ENCODE measurements around the gene DNAI4.
A peak's percentile ranks its signal among the peaks of the same experiment; 100 is the strongest.
"Not testable (repeated sequence)": the region's sequence is repeated elsewhere in the genome, so short reads cannot be mapped to it uniquely, and the experiment has no call there.

Gene DNAI4

GRCh38 chr1:66929691-66929998, 5.0 kb upstream of the DNAI4 start:
- DNase-seq (ENCODE audit: low read depth), result no peak

DNA sequence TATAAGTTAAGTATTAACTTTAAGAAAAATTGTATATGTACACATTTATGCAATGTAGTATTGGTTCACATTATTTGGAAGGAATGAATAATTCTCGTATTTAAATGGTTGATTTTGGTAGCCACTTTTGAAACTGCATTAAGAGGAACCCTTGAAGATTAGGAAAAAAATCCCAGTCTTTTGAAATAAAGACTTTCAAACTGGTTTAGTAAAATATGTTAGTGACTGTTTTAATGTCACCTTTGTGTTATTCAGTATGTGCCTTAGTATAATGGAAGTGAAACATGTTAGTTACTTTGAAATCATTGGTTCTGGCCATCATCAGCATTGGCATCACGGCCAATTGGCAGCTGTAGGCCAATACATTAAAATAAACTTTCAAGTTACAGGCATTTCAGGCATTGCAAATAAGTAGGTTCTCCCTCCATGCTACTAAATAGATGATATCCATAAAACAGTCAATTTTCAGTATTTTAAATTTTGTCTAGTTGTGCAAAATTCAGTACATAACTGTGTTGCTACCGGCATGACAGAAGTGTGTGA, 4.6 kb upstream of the DNAI4 start:
- DNase-seq (ENCODE audit: low read depth), result no peak

DNA sequence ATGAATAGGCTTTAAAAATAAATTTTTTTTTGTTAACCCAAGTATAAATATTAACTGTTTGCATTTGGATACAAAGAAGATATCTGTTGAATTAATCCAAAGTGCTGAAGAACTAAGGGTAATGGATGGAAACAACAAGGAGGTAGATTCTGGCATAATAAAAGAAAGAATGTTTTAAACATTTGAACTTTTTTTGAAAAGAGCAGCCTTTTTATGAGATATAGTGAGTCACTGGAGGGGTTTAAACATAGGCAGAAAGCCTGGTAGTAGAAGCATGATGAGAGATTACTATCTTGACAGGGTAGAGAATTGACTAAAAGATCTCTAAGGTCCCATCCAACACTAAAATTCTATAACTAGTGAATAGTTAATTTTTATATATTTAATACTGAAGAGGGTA, 2.9 kb upstream of the DNAI4 start:
- no peak for DNase-seq (ENCODE audit: low read depth)

DNA sequence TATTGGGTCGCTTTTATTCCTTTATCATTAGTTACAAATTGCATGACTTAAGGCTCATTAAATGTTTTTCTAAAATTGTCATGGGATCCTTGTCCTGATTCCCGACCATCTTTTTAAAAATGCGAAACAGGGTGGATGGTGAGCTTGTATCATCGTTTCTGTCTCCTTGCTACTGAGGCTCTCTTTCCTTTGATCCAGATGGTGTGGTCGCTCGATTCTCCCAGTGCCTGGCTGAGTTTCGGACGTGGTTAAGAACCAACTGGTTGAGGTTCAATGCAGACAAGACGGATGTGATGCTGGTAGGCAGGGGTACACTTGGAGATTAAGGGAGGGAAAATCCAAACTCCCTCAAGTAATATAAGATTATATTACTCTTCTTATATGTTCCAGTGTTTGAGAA, 1.3 kb upstream of the DNAI4 start:
- no peak for DNase-seq (ENCODE audit: low read depth)

GRCh38 chr1:66925558-66925910, 878 bp upstream of the DNAI4 start:
- no peak for DNase-seq (ENCODE audit: low read depth)

GRCh38 chr1:66920543-66920942, 4.1 kb downstream of the DNAI4 start:
- DNase-seq (ENCODE audit: low read depth), result no peak

- DNase-seq (ENCODE audit: low read depth), result no peak
Measured at GRCh38 chr1:66919828-66920227, 4.8 kb downstream of the DNAI4 start.

GRCh38 chr1:66919063-66919462, 5.6 kb downstream of the DNAI4 start:
- no peak for DNase-seq (ENCODE audit: low read depth)

GRCh38 chr1:66917476-66917875, 7.2 kb downstream of the DNAI4 start:
- DNase-seq (ENCODE audit: low read depth), result no peak

GRCh38 chr1:66916320-66916719, 8.3 kb downstream of the DNAI4 start:
- DNase-seq (ENCODE audit: low read depth), result no peak

DNA sequence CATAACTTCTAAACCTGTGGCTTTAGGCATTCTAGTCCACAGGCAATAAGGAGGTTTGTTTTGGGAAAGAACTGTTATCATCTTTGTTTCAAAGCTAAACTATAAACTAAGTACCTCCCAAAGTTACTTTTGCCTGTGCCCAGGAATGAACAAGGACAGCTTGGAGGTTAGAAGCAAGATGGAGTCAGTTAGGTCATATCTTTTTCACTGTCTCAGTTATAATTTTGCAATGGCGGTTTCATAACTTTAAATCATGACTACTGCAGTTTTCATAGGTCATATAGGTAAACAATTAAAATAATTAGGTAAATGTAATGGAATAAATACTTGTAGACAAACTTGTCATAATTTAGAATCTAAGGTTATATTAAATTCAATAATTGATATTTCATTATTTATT, 9.5 kb downstream of the DNAI4 start:
- DNase-seq (ENCODE audit: low read depth), result not testable (repeated sequence)

GRCh38 chr1:66893712-66894111, 30.9 kb downstream of the DNAI4 start:
- DNase-seq (ENCODE audit: low read depth), result no peak

GRCh38 chr1:66890621-66891020, 34.0 kb downstream of the DNAI4 start:
- peak; percentile 0 for DNase-seq (ENCODE audit: low read depth)

DNA sequence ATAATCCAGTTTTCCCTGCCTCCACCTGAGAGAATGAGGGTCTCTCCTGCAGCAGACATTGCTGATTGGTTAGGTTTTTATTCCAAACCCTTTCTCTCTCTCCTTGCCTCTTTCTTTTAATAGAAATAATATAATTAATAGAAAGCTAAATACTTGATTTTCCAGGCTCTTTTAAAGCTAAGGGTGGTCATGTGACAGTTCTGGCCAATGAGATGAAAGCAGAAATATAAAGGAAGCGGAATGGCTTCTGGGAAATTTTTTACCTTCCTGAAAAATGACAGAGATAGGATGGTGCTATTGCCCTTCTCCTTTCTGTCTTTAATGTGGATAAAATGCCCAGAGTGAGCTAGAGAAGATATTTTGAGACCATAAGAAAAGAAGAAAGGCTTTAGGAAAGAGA, 35.6 kb downstream of the DNAI4 start:
- DNase-seq (ENCODE audit: low read depth), result no peak

DNA sequence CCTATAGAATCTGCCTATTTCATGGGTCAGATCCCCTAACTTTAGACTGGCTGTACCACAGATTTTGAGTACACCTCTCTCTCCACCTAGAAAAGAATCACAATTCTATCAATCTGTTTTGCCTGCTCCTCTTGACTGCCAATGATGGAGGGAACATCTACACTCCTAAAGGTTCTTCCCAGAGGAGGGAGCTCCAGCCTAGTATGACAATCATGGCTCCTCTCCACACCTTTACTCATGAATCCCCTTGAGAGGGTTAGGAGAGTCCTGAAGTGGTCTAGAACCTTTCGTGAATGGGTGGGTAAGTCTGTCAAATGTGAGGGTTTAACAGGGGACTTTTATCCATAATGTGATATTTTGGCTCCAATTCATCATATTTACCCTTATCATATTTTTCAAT, 48.0 kb downstream of the DNAI4 start:
- DNase-seq (ENCODE audit: low read depth), result no peak

DNA sequence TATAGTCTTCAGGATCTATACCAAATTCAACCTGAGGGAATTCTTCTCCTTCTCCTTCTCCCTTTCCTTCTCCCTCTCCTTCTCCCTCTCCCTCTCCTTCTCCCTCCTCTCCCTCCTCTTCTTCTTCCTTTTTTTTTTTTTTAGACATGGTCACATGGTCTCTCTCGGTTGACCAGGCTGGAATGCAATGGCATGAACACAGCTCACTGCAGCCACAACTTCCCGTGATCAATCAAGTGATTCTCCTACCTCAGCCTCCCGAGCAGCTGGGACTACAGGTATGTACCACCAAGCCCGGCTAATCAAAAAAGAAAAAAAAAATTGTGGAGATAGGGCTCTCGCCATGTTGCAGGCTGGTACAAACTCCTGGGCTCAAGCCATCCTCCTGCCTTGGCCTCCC, 51.5 kb downstream of the DNAI4 start:
- no peak for DNase-seq (ENCODE audit: low read depth)

- DNase-seq (ENCODE audit: low read depth), result not testable (repeated sequence)
Measured at GRCh38 chr1:66872024-66872423, 52.6 kb downstream of the DNAI4 start.

GRCh38 chr1:66867501-66867900, 57.2 kb downstream of the DNAI4 start:
- no peak for DNase-seq (ENCODE audit: low read depth)

DNA sequence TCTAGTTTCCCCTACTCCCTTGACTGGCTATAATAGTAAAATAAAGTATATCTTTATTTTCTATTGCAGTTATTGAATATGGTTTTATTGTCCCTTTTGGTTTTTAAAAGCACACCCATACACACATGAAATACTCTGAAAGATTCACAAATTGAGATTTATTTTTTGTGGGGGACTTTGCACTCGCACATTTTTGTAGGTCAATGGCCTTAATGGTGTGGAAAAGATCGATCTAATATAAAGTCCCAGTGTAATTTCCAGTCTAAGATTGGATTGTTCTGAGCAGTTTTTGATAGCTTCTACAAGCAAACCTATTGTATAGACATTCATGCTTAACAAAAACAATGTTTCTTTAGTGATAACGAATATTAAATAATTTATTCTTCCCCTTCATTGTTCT, 64.1 kb downstream of the DNAI4 start:
- no peak for DNase-seq (ENCODE audit: low read depth)

DNA sequence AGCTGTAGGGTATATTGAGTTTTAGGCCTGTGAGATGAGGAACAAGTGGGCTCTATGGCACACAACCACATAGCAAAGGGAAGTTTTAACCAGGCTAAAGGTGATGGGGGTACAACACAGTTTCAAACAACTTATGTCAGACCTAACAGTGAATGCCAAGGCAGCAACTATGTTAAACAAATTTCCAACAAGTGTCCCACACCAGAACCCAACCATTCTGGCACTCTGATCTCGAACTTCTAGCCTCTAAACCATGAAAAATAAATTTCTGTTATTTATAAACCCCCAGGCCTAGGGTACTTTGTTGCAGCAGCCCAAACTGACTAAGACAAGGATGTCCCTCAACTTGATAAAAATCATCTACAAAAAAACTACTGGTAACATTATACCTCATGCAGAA, 71.3 kb downstream of the DNAI4 start:
- no peak for DNase-seq (ENCODE audit: low read depth)

GRCh38 chr1:66852870-66853269, 71.8 kb downstream of the DNAI4 start:
- DNase-seq (ENCODE audit: low read depth), result no peak

DNA sequence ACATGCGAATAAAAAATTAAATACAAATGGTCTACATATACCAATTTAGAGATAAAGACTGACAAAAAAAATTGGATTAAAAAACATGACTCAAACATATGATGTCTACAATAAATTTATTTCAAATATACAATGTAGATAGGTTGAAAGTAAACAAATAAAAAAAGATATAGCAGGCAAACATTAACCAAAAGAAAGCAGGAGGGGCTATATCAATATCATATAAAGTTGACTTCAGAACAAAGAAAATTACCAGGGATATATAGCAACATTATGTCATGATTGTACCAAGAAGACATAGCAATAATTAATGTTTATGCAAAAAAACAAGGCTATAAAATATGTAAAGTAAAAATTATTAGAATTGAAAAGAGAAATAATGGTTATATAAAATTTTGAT, 73.7 kb downstream of the DNAI4 start:
- DNase-seq (ENCODE audit: low read depth), result no peak

DNA sequence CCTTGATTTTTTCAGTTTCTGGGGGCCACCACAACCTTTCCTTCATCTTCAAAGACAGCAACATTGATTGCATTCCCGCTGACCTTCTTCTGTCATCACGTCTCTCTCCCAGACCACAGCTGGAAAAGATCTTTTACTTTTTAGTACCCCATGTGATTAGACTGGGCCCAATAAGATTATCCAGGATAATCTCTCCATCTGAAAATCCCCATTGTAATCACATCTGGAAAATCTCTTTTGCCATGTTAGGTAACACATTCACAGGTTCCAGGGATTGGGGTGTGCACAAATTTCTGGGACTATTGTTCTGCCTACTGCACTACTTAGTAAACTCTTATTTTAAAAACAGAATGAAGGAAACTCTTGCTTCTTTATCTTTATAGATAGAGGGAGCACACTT, 76.5 kb downstream of the DNAI4 start:
- DNase-seq (ENCODE audit: low read depth), result no peak

GRCh38 chr1:66840929-66841328, 83.7 kb downstream of the DNAI4 start:
- no peak for DNase-seq (ENCODE audit: low read depth)

- no peak for DNase-seq (ENCODE audit: low read depth)
Measured at GRCh38 chr1:66834926-66835325, 89.7 kb downstream of the DNAI4 start.
